Activated CD4-positive, alpha-beta T cell treated with anti-CD3 and anti-CD28 coated beads, Interleukin-2, Interleukin-6, amounts not matched to agents 100 ng/mL and 50 ng/mL, durations not matched to agents 16 hours and 8 hours (primary cell): ENCODE results near the gene ARHGAP32.

ENCODE experiments used
- DNase-seq: peaks from one replicate; pipeline ENCODE4 v3.0.0-alpha.2; 2020

The ARHGAP32 gene

GRCh38 chr11:128947773-128948172, 244.4 kb downstream of the ARHGAP32 start:
- no peak for DNase-seq

- DNase-seq, result no peak
Measured at GRCh38 chr11:128946648-128947047, 245.5 kb downstream of the ARHGAP32 start.

- DNase-seq, result no peak
Measured at GRCh38 chr11:128943428-128943976, 248.6 kb downstream of the ARHGAP32 start.

GRCh38 chr11:128942817-128943427, 249.2 kb downstream of the ARHGAP32 start, which contains the start of gene TP53AIP1:
TP53AIP1 (minus strand) TSS chr11:128942871; CDS start chr11:128937818, 5,053 bp downstream.
- DNase-seq, result no peak

GRCh38 chr11:128942272-128942612, 249.9 kb downstream of the ARHGAP32 start:
- DNase-seq, result no peak

GRCh38 chr11:128941573-128942271, 250.4 kb downstream of the ARHGAP32 start:
- no peak for DNase-seq

GRCh38 chr11:128941110-128941509, 251.0 kb downstream of the ARHGAP32 start:
- DNase-seq, result no peak

- no peak for DNase-seq
Measured at GRCh38 chr11:128940603-128941002, 251.5 kb downstream of the ARHGAP32 start.

- DNase-seq, result no peak
Measured at GRCh38 chr11:128940156-128940555, 252.0 kb downstream of the ARHGAP32 start.

- DNase-seq, result no peak
Measured at GRCh38 chr11:128939591-128939990, 252.5 kb downstream of the ARHGAP32 start.

- no peak for DNase-seq
Measured at GRCh38 chr11:128938156-128938885, 253.8 kb downstream of the ARHGAP32 start.

GRCh38 chr11:128937480-128937879, 254.6 kb downstream of the ARHGAP32 start:
- no peak for DNase-seq

GRCh38 chr11:128936606-128937251, 255.4 kb downstream of the ARHGAP32 start:
- no peak for DNase-seq

- no peak for DNase-seq
Measured at GRCh38 chr11:128934926-128935325, 257.2 kb downstream of the ARHGAP32 start.

- DNase-seq, result no peak
Measured at GRCh38 chr11:128934351-128934750, 257.8 kb downstream of the ARHGAP32 start.

GRCh38 chr11:128933481-128934178, 258.5 kb downstream of the ARHGAP32 start:
- no peak for DNase-seq

- DNase-seq, result no peak
Measured at GRCh38 chr11:128931668-128932067, 260.5 kb downstream of the ARHGAP32 start.

- no peak for DNase-seq
Measured at GRCh38 chr11:128931066-128931465, 261.1 kb downstream of the ARHGAP32 start.

GRCh38 chr11:128929991-128930390, 262.1 kb downstream of the ARHGAP32 start:
- no peak for DNase-seq

GRCh38 chr11:128929468-128929867, 262.7 kb downstream of the ARHGAP32 start:
- no peak for DNase-seq

GRCh38 chr11:128928400-128928799, 263.7 kb downstream of the ARHGAP32 start:
- no peak for DNase-seq

- DNase-seq, result no peak
Measured at GRCh38 chr11:128927683-128928336, 264.3 kb downstream of the ARHGAP32 start.
